WTC11 (cell line): ENCODE measurements around the gene CD40. TPM values are rescaled to one million over a fixed set of nuclear protein-coding genes. Genes with fewer than 3 reads are reported as not detected.

Source experiments
- ATAC-seq: fragments of 200-7000 bp; cut with Tn5 transposase; 2 replicates; pipeline ENCODE4 v1.10.0; 2021; ENCODE audit warnings: mild to moderate bottlenecking, moderate library complexity
- CTCF ChIA-PET: fragments of 300-600 bp; sonication (Branson Sonifier 250); formaldehyde crosslinking; loops from one replicate; lab custom pipeline; 2021; ENCODE audit warnings: antibody characterized with exemption; lab: Charles Lee
- POLR2A ChIA-PET: fragments of 350-600 bp; sonication (Branson Sonifier 250); formaldehyde crosslinking; loops from one replicate; lab custom pipeline; 2021; ENCODE audit warnings: antibody characterized with exemption; lab: Charles Lee
- DNase-seq: peaks from one replicate; pipeline ENCODE4 v3.0.0; 2021; ENCODE audit warnings: low spot score
- H3K27ac Mint-ChIP-seq: 2 replicates; pipeline ENCODE4 v1.8.0; 2021; ENCODE audit warnings: mixed read lengths
- H3K27me3 Mint-ChIP-seq: 2 replicates; pipeline ENCODE4 v1.8.0; 2021; ENCODE audit warnings: low read depth, mild to moderate bottlenecking, moderate library complexity, mixed read lengths
- H3K36me3 Mint-ChIP-seq: 2 replicates; pipeline ENCODE4 v1.8.0; 2021; ENCODE audit warnings: mixed read lengths
- H3K4me1 Mint-ChIP-seq: 2 replicates; pipeline ENCODE4 v1.8.0; 2022; ENCODE audit warnings: mixed read lengths
- H3K4me3 Mint-ChIP-seq: 2 replicates; pipeline ENCODE4 v1.8.0; 2021; ENCODE audit warnings: mild to moderate bottlenecking, moderate library complexity, mixed read lengths
- H3K9me3 Mint-ChIP-seq: 2 replicates; pipeline ENCODE4 v1.8.0; 2021; ENCODE audit warnings: mixed read lengths
- ARID4B ChIP-seq: sonication (generic); formaldehyde crosslinking; IDR thresholded peaks from 2 replicates; pipeline ENCODE4 v1.8.0; 2023; ENCODE audit warnings: missing genetic modification reagents, mild to moderate bottlenecking, borderline replicate concordance
- ELF4 ChIP-seq: sonication (generic); formaldehyde crosslinking; IDR thresholded peaks from 2 replicates; pipeline ENCODE4 v1.8.1; 2022; ENCODE audit warnings: low read depth, mild to moderate bottlenecking, moderate library complexity, missing genetic modification reagents
- EMX1 ChIP-seq: fragments of 250-450 bp; sonication (Bioruptor Pico); IDR thresholded peaks from 2 replicates; pipeline ENCODE4 v1.8.0; 2021; ENCODE audit warnings: mild to moderate bottlenecking
- ETV6 ChIP-seq: sonication (generic); formaldehyde crosslinking; IDR thresholded peaks from 2 replicates; pipeline ENCODE4 v1.8.1; 2022; ENCODE audit warnings: mild to moderate bottlenecking, missing genetic modification reagents
- FOXJ3 ChIP-seq: sonication (generic); formaldehyde crosslinking; IDR thresholded peaks from 2 replicates; pipeline ENCODE4 v1.9.0; 2021; ENCODE audit warnings: missing genetic modification reagents, mild to moderate bottlenecking, borderline replicate concordance
- FOXK1 ChIP-seq: sonication (generic); formaldehyde crosslinking; IDR thresholded peaks from 2 replicates; pipeline ENCODE4 v1.8.0; 2022; ENCODE audit warnings: mild to moderate bottlenecking, moderate library complexity, missing genetic modification reagents
- FOXP1 ChIP-seq: sonication (generic); formaldehyde crosslinking; IDR thresholded peaks from 2 replicates; pipeline ENCODE4 v1.8.0; 2022; ENCODE audit warnings: missing genetic modification reagents, mild to moderate bottlenecking, moderate library complexity, borderline replicate concordance
- FOXP4 ChIP-seq: sonication (generic); formaldehyde crosslinking; IDR thresholded peaks from 2 replicates; pipeline ENCODE4 v1.8.0; 2022; ENCODE audit warnings: mild to moderate bottlenecking, missing genetic modification reagents
- GABPB1 ChIP-seq: sonication (generic); formaldehyde crosslinking; IDR thresholded peaks from 2 replicates; pipeline ENCODE4 v1.8.1; 2023; ENCODE audit warnings: mild to moderate bottlenecking, missing genetic modification reagents
- JUN ChIP-seq: sonication (generic); formaldehyde crosslinking; IDR thresholded peaks from 2 replicates; pipeline ENCODE4 v1.8.0; 2023; ENCODE audit warnings: mild to moderate bottlenecking, missing genetic modification reagents
- MYBL2 ChIP-seq: sonication (generic); formaldehyde crosslinking; IDR thresholded peaks from 2 replicates; pipeline ENCODE4 v1.8.1; 2023; ENCODE audit warnings: mild to moderate bottlenecking, moderate library complexity, missing genetic modification reagents
- NFE2L1 ChIP-seq: sonication (generic); formaldehyde crosslinking; IDR thresholded peaks from 2 replicates; pipeline ENCODE4 v1.8.1; 2023; ENCODE audit warnings: missing genetic modification reagents
- NFYB ChIP-seq: sonication (generic); formaldehyde crosslinking; conservative IDR thresholded peaks from 2 replicates; pipeline ENCODE4 v1.8.0; 2022; ENCODE audit warnings: low read depth, missing genetic modification reagents
- NR1H2 ChIP-seq: sonication (generic); formaldehyde crosslinking; IDR thresholded peaks from 2 replicates; pipeline ENCODE4 v1.9.0; 2021; ENCODE audit warnings: mild to moderate bottlenecking, moderate library complexity, missing genetic modification reagents
- OVOL2 ChIP-seq: fragments of 250-450 bp; sonication (Bioruptor Pico); IDR thresholded peaks from 2 replicates; pipeline ENCODE4 v1.9.0; 2021; ENCODE audit warnings: mild to moderate bottlenecking, borderline replicate concordance
- RELA ChIP-seq: sonication (generic); formaldehyde crosslinking; IDR thresholded peaks from 2 replicates; pipeline ENCODE4 v1.8.1; 2022; ENCODE audit warnings: missing genetic modification reagents, mild to moderate bottlenecking, borderline replicate concordance
- SMAD4 ChIP-seq: sonication (generic); formaldehyde crosslinking; IDR thresholded peaks from 2 replicates; pipeline ENCODE4 v1.8.0; 2022; ENCODE audit warnings: mild to moderate bottlenecking, missing genetic modification reagents
- SP1 ChIP-seq: sonication (generic); formaldehyde crosslinking; conservative IDR thresholded peaks from 2 replicates; pipeline ENCODE4 v1.8.1; 2022; ENCODE audit warnings: missing genetic modification reagents
- TEAD1 ChIP-seq: sonication (generic); formaldehyde crosslinking; IDR thresholded peaks from 2 replicates; pipeline ENCODE4 v1.8.0; 2022; ENCODE audit warnings: mild to moderate bottlenecking, missing genetic modification reagents
- TEAD4 ChIP-seq: sonication (generic); formaldehyde crosslinking; IDR thresholded peaks from 2 replicates; pipeline ENCODE4 v1.8.0; 2022; ENCODE audit warnings: mild to moderate bottlenecking, missing genetic modification reagents
- TP53 ChIP-seq: sonication (generic); formaldehyde crosslinking; IDR thresholded peaks from 2 replicates; pipeline ENCODE4 v1.8.1; 2023; ENCODE audit warnings: mild to moderate bottlenecking, missing genetic modification reagents
- ZBTB21 ChIP-seq: sonication (generic); formaldehyde crosslinking; IDR thresholded peaks from 2 replicates; pipeline ENCODE4 v1.8.1; 2023; ENCODE audit warnings: mild to moderate bottlenecking, missing genetic modification reagents, borderline replicate concordance
- ZNF232 ChIP-seq: sonication (generic); formaldehyde crosslinking; IDR thresholded peaks from 2 replicates; pipeline ENCODE4 v1.8.0; 2022; ENCODE audit warnings: mild to moderate bottlenecking, missing genetic modification reagents
- ZNF263 ChIP-seq: sonication (generic); formaldehyde crosslinking; IDR thresholded peaks from 2 replicates; pipeline ENCODE4 v1.8.1; 2022; ENCODE audit warnings: low read depth, mild to moderate bottlenecking, moderate library complexity, missing genetic modification reagents
- ZNF317 ChIP-seq: sonication (generic); formaldehyde crosslinking; IDR thresholded peaks from 2 replicates; pipeline ENCODE4 v1.8.1; 2023; ENCODE audit warnings: low read depth, mild to moderate bottlenecking, moderate library complexity, missing genetic modification reagents, borderline replicate concordance
- ZNF416 ChIP-seq: fragments of 250-450 bp; sonication (Bioruptor Pico); IDR thresholded peaks from 2 replicates; pipeline ENCODE4 v1.9.0; 2021; ENCODE audit warnings: mild to moderate bottlenecking, inconsistent platforms
- ZNF512 ChIP-seq: sonication (generic); formaldehyde crosslinking; IDR thresholded peaks from 2 replicates; pipeline ENCODE4 v1.8.1; 2022; ENCODE audit warnings: missing genetic modification reagents, borderline replicate concordance
- total RNA-seq: library from RNA; stranded (reverse); gene quantifications from 3 replicates; pipeline ENCODE4 v1.2.3, GENCODE V29; 2021
- TF ChIP-seq, protein P1 (sequence below): sonication (generic); formaldehyde crosslinking; IDR thresholded peaks from 2 replicates; pipeline ENCODE4 v1.8.1; 2023; ENCODE audit warnings: mild to moderate bottlenecking, moderate library complexity, missing genetic modification reagents

Gene CD40
- total RNA-seq, 1 experiment from 2014 or later: 14.8 TPM

- Mint-ChIP-seq H3K4me1 (peaks cover 37% of the 10 kb centered on the region), H3K36me3 (no peaks in the 10 kb centered on the region), H3K27me3 (no peaks in the 10 kb centered on the region), H3K4me3 (peak within 1 kb of the TSS; percentile 89), H3K27ac (peak within 1 kb of the TSS; percentile 89), H3K9me3 (peaks cover 8% of the 10 kb centered on the region; the same call in 1 of the 2 replicates)
- ChIA-PET CTCF (interaction anchor here (1.1 to 2.5 kb wide), 9 partner anchors 10 to 77 kb away, joined by 3 to 17 read pairs (median 6); partner anchors contain the start of gene SLC12A5), POLR2A (no interaction called here)
- ATAC-seq: peak; percentile 84
- DNase-seq: peak; percentile 96
- TF ChIP-seq EMX1 (CRISPR knock-in tag): no peak
- TF ChIP-seq ETV6: peak; percentile 96
- TF ChIP-seq OVOL2 (CRISPR knock-in tag): no peak
- peak; percentile 42; the same call in 1 of the 2 replicates for TF ChIP-seq ZNF232 (CRISPR knock-in tag)
- peak; percentile 81; the same call in 1 of the 2 replicates for TF ChIP-seq RELA (CRISPR knock-in tag)
- TF ChIP-seq TEAD4 (CRISPR knock-in tag): peak; percentile 11; the same call in 1 of the 2 replicates
- 0 out of 2 replicates have a peak, but pooled peaks have one; percentile 29 for TF ChIP-seq ZNF263 (CRISPR knock-in tag)
- TF ChIP-seq FOXP1: peak; percentile 77
- TF ChIP-seq NFYB: no peak
- TF ChIP-seq SP1 (CRISPR knock-in tag): peak; percentile 84
- no peak for TF ChIP-seq ZBTB21 (CRISPR knock-in tag)
- peak; percentile 96 for TF ChIP-seq MYBL2 (CRISPR knock-in tag)
- peak; percentile 90; the same call in 1 of the 2 replicates for TF ChIP-seq TEAD1 (CRISPR knock-in tag)
- TF ChIP-seq FOXP4 (CRISPR knock-in tag): peak; percentile 95
- TF ChIP-seq JUN: peak; percentile 80; the same call in 1 of the 2 replicates
- peak; percentile 71; the same call in 1 of the 2 replicates for TF ChIP-seq NFE2L1 (CRISPR knock-in tag)
- no peak for TF ChIP-seq NR1H2 (CRISPR knock-in tag)
- no peak for TF ChIP-seq ZNF317 (CRISPR knock-in tag)
- TF ChIP-seq, protein P1, sequence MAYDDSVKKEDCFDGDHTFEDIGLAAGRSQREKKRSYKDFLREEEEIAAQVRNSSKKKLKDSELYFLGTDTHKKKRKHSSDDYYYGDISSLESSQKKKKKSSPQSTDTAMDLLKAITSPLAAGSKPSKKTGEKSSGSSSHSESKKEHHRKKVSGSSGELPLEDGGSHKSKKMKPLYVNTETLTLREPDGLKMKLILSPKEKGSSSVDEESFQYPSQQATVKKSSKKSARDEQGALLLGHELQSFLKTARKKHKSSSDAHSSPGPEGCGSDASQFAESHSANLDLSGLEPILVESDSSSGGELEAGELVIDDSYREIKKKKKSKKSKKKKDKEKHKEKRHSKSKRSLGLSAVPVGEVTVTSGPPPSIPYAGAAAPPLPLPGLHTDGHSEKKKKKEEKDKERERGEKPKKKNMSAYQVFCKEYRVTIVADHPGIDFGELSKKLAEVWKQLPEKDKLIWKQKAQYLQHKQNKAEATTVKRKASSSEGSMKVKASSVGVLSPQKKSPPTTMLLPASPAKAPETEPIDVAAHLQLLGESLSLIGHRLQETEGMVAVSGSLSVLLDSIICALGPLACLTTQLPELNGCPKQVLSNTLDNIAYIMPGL (CRISPR knock-in tag): peak; percentile 95
- TF ChIP-seq ZNF416: peak; percentile 82
- TF ChIP-seq FOXK1 (CRISPR knock-in tag): peak; percentile 98
- no peak for TF ChIP-seq ZNF512 (CRISPR knock-in tag)
- TF ChIP-seq FOXJ3 (CRISPR knock-in tag): no peak
- TF ChIP-seq ARID4B (CRISPR knock-in tag): peak; percentile 85
- TF ChIP-seq TP53: peak; percentile 77; the same call in 1 of the 2 replicates
- no peak; the same call in 1 of the 2 replicates for TF ChIP-seq SMAD4 (CRISPR knock-in tag)
- TF ChIP-seq GABPB1 (CRISPR knock-in tag): peak; percentile 75
- peak; percentile 41; the same call in 1 of the 2 replicates for TF ChIP-seq ELF4 (CRISPR knock-in tag)
Measured at GRCh38 chr20:46089417-46090388, 28.4 kb upstream of the CD40 start, which contains the start of gene NCOA5. TSS of gene NCOA5 (minus strand) at chr20:46089962. CDS start at chr20:46079424, 10,538 bp downstream.
